RPMI8226 (cell line): ENCODE results near the gene FAN1.

Source experiments
- DNase-seq: peaks from one replicate; pipeline ENCODE4 v3.0.0-alpha.2; 2015

Gene FAN1

GRCh38 chr15:30962659-30963058, 58.9 kb downstream of the FAN1 start:
- DNase-seq, result no peak

DNA sequence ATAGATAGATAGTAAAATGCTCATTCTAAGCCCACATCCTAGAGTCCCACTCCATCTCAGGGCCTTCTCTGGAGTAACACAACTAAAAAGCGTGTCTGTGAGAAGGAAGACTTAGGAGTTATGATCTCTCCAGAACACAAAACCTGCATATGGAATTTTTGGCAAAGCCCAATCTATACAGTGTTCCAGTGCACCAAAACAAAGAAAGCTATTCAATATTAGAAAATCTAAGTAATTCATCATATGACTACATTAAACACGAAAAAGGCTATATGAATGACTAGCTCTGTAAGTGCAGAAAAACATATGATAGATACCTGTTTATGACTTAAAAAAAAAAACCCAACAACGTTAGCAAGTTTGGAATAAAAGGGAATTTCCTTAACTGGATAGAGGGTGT, 60.0 kb downstream of the FAN1 start:
- no peak for DNase-seq

GRCh38 chr15:30969724-30970123, 66.0 kb downstream of the FAN1 start:
- DNase-seq, result no peak

GRCh38 chr15:30973379-30973778, 69.7 kb downstream of the FAN1 start:
- no peak for DNase-seq

GRCh38 chr15:30974112-30974511, 70.4 kb downstream of the FAN1 start:
- DNase-seq, result no peak

DNA sequence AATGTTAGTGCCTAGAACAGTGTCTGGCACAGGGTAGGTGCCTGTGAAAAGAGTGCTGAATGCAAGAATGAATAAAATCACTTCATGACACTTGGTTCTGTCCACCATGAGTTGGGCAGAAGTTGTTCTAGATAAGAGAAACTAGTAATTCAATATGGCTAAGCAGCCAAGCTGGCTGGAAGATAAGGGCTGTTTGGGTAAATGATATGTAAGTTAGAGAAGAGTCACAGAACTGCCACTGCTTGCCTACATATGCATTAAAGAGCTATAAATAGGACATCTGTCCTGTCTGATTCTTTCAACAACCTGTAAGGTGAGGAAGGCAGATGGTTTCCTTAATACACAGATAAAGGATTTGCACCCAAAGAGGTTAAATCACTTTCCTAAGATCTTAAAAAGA, 74.6 kb downstream of the FAN1 start:
- DNase-seq, result no peak

DNA sequence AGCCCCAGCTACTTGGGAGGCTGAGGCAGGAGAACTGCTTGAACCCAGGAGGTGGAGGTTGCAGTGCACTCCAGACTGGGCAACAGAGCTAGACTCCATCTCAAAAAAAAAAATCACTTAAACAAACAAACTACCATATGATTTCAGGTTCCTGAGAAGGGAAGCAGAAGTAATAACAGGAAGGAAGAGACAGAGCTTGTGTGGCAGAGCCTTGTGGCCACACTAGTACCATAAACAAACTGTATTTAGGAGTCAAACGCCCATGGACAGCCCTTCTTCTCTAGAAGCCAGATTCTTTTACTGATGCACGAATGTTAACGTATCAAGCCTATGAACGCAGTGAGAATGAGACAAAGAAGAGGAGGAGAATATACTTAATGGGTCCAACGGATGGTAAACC, 75.7 kb downstream of the FAN1 start:
- DNase-seq, result no peak

DNA sequence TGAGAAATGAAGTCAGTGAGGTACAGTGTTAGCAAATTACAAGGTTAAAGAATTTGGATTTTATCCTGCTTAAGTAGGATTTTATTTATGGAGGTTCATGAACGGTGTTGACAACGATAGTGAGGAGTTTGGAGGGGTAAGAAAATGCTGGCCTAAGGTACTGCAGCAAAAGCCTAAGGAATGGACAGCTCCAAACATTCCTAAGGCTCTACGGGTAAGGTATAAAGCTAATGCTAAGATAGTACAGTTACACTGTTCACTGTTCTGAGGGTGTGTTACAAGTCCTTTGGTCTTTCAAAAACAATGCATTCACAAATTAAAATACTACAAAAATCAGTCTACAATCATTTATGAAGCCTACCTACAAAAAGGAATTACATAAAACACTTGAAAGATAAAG, 80.4 kb downstream of the FAN1 start:
- DNase-seq, result no peak

DNA sequence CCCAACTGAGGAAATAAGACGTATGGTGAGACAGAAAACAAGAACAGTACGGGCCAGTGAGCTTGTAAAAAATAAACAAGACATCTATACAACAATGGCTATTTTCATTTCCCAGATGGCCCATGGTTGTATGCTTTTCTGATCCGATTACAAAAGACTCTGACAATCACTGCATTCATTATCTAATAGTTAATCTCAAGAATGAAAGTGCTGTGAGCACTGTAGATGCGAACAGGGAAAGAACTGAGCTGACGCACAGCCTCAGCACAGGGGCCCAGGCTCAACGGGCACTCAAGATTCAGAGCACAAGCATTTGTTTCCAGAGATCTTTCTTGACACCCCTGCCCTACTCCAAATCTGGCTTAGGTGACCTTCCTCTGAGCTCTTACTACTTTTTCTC, 80.8 kb downstream of the FAN1 start:
- no peak for DNase-seq

DNA sequence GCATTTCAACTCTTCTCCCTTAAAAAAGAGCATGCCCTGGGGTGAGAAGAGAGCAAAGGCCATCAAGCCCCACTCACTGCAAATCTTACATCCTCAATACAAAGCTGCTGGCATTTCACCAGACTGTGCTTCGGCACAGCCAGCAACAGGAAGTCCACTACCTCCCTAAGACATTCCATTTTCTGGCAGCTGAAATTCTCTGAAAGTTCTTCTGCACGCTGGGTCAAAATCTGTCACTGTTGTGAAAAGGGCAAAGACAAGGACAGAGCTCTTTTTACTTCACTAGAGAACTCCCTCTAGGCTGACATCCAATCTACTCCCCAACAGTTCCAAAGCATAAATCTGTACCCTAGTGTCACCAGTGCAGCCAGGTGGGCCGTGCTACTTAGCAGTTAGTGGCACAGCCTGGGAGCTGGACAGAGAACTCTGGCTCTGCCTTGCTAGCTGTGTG, 81.4 kb downstream of the FAN1 start:
- peak; percentile 25 for DNase-seq

GRCh38 chr15:30990036-30990435, 86.3 kb downstream of the FAN1 start:
- peak; percentile 27 for DNase-seq

DNA sequence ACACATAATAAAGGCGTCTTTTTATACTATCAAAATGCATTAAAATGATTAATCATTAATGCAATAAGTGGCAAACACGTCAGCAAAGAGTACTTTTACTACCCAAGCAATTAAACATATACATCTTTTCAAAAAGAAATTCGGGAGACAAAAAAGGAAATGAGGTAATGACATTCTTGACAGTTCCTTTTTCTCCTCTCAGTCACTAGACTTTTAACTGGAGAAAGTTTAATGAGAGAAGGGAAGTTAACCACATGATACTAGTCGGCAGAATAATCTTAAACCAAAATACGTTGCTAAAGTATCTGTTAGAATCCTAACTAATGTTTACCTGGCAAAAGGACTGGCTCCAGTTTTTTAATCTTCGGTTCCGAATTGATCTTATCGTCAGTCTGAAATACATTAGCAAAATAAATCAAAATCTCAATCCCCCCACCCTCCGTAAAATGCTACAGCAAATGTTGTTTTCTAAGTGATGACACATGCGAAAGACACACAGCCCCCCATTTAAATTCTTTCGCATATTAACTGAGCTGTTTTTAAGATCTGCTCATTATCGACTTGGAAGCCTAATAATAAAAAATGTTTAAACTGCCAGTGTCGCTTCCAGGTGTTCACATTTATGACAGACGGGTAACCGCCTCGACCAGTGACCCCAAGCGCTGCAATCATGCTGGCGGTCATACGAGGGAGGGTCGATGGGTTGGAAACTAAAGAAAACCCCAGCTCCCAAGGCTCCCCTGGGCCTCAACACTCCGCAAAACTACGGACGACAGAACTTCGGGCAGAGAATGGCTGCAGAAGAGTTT, 86.9 kb downstream of the FAN1 start:
- peak; percentile 26 for DNase-seq

GRCh38 chr15:30991255-30992235, 87.8 kb downstream of the FAN1 start, which contains the start of gene MTMR10:
Gene MTMR10, minus strand, starts transcription at chr15:30991628. Its CDS starts 122 bp downstream, at chr15:30991506.
- peak; percentile 82 for DNase-seq

DNA sequence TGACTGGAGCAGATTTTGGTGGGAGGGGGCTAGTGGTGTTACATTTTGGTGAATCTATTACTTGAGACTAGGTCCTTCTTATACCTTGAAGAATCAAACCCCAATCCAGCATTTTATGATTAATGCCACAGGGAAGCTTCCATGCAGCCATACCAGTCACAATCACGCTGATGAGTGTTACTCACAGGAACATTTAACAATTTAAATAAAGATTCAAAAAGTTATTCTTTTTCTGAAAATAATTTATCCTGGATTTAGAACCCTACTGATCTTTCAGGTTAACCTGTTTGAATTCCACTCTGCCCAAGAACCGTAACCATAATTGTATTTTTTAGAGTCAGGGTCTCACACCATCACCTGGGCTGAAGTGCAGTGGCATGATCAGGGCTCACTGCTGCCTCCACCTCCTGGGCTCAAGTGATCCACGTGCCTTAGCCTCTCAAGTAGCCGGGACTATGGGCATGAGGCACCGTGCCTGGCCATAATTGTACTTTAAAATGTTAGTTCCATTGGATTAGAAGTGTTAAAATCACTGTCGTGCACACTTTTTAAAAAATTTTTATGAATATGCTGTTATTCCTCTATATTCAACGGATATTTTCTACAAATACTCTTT, 88.6 kb downstream of the FAN1 start:
- peak; percentile 4 for DNase-seq
